GM18951 (cell line): ENCODE measurements around the gene MED28.

ENCODE experiments used
- POLR2A ChIP-seq: IDR thresholded peaks from 4 replicates; pipeline ENCODE4 v1.6.1; 2011; ENCODE audit warnings: mild to moderate bottlenecking; ENCODE audit not compliant: insufficient read length, insufficient read depth; ENCODE audit errors: extremely low read depth
- in situ Hi-C: fragments of 300-500 bp; cut with MboI; formaldehyde crosslinking; loops from one replicate; pipeline ENCODE4 v1.12.0; 2022; ENCODE audit warnings: low sequenced_read_pairs, mixed read lengths, inconsistent platforms; ENCODE audit not compliant: unreplicated experiment

MED28 gene

DNA sequence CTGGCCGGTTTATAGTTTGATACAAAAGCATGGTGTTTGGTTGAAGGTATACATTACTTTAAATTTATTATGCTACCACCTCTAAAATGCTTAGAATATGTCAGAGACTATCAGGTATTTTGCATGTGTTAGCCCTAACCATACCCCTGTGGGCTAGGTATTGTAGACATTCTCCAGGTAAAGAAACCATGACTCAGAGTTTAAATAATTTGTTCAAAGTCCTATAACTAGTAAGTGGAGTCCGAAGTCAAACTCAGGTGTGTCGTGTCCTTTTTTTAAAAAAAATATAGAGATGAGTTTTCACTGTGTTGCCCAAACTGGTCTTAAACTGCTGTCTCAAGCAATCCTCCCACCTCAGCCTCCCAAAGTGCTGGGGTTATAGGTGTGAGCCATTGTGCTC is 25.1 kb upstream of the MED28 start:
- in situ Hi-C loops: no loop called here

DNA sequence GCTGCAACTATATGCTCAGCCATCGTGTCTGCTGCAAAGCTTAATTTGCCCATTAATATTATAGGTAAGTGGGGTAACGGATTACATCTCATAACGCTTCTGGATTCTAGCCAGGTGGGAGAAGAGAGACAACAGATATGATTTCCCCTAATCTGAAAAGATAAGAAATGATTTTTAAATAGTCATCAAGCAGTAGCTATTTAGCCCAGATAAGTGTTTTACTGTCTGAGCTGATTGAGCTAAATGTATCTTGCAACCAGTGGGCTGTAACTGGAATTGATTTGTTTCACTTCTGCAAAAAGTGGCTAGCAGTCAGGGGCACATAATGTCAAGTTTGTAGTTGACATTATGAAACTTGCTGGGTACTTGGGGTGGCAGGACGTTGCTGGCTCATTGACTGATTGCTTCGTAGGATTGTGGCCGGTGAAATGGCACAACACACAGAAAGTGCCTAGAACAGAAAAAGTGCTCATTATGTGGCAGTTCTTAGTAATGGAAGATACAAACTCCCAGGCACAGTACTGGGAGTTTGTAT is 18.9 kb upstream of the MED28 start:
- in situ Hi-C loops: no loop called here
- TF ChIP-seq POLR2A: no peak

More for the DNA sequence above, 25.1 kb upstream of the MED28 start:
- no peak for TF ChIP-seq POLR2A

DNA sequence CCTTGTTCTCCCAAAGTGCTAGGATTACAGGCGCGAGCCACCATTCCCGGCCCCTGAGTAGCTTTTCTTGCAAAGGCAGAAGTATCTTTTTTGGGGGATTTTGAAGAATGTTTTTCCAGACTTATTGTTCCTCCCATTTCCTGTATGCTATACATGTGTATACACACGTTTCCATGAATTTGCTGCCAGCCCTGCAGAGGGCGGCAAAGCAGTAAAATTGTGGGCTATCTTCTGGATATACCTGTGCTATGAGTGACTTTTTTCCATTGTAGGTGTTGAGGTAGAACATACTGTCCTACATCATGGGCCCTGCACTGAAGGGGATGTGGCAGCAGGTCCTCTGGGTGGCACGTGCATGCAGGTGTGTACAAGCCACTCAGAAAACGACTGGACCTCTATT is 16.9 kb upstream of the MED28 start:
- no peak for TF ChIP-seq POLR2A
- in situ Hi-C loops: no loop called here

DNA sequence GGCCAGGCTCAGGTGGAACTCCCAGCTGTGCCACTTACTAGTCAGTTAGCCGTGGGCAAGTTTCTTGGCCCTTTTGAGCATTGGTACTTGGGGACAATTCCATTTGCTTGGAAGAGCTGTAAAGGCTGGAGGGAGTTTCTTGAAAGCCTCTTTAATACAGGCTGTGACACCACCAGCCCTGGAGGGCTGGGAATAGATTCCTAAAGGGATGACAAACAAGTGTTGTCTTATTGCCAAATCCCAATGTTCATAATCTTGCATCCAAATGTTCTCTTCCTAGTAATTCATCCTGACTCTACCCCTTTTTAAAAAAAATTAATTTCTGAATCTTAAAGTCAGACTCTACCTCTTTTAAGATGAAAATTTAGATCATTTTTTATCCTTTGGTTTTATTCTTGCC is 14.6 kb upstream of the MED28 start:
- in situ Hi-C loops: no loop called here
- TF ChIP-seq POLR2A: no peak

DNA sequence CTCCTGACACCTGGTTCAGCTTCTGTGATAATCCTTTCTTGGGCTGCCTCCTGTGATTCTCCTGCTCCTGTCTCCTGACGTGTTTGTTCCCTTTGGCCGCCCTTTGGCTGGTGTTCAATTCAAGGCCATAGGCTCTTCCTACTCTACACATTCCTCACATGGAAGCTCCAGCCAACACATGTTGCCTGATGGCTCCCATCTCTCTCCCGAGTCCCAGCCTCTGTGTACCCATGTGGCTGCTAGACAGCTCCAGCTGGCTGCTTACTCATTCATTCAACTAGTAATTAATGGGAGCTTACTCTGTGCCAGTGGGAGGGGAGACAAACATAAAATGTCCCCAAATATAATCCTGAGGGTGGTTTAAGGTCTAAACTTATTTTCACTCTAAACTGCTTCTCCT is 9.2 kb upstream of the MED28 start:
- TF ChIP-seq POLR2A: no peak
- in situ Hi-C loops: no loop called here

DNA sequence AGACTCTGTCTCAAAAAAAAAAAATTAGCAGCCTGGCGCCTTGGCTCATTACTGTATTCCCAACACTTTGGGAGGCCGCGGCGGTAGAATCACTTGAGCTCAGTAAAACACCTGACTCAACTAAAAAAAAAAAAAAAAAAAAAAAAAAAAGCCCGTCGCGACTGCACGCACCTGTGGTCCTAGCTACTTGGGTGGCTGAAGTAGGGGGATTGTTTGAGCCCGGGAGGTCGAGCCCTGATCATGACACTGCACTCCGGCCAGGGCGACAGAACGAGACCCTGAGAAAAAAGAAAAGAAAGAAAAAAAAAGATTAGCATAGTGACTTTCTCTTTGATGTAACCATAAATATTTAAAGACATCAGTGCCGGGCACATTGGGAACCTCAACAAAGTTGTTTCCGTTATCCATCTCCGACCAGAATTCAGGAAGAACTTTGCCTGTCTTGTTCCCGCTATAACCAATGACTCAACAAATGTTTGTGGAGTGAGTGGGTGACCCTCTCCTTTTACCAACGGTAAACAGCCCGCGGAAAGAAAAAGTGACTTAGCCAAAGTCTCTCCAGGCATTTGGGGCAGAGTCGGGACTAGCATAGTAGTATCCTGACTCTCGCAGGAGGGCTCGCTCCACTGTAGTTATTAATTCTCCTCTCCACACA is 553 bp upstream of the MED28 start:
- no peak for TF ChIP-seq POLR2A
- in situ Hi-C loops: no loop called here

DNA sequence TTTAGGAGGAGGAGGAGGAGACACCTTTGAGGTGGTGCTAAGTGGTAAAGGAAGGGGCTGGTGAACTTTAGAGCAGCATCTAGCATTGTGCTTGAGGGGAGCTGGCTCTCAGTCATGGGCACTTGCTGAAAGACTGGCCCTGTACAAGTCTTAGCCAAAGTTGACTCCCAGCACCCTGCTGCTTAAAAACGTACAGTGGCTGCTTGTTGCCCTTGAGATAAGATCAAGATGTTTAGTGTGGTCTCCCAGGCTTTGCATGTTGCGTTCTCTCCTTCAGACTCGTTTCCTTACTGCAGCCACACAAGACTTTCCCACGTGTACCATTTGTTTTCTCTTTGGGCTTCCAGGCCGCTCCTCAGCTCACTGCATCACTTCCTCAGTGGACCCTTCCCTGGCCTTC is 1.8 kb downstream of the MED28 start:
- in situ Hi-C loops: no loop called here
- TF ChIP-seq POLR2A: no peak

DNA sequence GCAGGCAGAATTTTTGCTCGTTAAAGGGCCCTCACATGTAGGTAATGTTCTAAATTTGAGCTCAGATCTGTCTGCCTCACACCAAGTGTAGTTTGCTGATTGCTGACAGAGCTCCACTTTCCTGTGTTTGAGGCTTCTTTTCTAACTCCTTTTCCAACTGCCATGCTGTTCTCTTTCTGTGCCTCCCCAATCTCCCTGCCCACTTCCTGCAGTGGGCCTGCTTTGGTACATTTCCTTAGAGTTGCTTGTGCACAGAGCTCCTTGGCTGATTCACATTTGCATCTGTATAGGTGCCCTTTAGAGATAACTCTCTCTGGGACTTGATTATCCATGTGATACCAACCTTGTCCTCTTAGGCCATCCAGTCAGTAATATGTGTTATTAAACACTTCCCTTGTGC is 4.5 kb downstream of the MED28 start:
- in situ Hi-C loops: no loop called here
- no peak for TF ChIP-seq POLR2A

DNA sequence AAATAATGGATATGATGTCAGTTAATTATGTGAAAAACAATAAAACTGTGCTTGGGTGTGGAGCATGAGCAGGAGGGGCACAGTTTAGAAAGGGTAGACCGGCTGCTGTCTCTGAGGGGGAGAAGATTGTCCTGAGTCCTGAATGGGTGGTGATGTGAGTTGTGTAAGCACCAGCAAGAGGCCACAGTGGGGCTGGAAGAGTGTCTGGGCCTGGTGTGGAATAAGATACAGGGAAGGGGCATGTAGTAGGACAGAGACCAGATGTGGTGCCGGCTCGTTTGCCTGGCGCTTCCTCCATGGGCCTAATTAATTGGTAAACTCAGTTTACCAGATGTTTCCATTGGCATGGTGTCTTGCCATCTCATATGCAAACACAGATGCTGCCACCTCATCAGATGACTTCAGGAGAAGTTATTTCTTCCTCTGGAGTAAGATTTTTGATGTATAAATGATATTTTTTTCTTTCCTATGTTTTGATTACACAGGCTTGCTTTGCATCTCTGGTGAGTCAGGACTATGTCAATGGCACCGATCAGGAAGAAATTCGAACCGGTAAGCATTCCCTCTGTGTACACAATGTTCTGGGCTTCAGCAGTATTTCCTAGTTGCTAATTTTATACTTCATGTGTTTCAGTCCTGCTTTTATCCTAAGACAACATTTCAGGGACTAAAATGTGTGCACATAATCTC is 5.1 kb downstream of the MED28 start:
- in situ Hi-C loops: no loop called here
- no peak for TF ChIP-seq POLR2A

DNA sequence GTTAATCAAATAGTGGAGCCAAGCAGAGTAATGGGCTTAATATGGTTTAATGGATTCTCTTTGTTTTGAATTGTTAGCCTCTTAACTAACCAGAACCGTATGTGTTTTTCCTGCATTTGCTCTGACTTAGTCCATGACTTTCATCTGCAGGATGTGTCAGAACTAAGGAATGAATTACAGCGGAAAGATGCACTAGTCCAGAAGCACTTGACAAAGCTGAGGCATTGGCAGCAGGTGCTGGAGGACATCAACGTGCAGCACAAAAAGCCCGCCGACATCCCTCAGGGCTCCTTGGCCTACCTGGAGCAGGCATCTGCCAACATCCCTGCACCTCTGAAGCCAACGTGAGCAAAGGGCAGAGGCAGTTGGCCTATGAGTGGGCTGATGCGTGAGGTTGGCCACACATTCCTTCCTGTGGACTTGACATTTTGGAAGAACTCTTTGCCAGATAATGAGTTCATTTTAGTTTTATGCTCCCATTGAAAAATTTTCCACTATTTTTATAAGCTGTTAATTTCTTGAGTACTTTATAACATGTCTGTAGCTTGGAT is 9.1 kb downstream of the MED28 start:
- no peak for TF ChIP-seq POLR2A
- in situ Hi-C loops: no loop called here

DNA sequence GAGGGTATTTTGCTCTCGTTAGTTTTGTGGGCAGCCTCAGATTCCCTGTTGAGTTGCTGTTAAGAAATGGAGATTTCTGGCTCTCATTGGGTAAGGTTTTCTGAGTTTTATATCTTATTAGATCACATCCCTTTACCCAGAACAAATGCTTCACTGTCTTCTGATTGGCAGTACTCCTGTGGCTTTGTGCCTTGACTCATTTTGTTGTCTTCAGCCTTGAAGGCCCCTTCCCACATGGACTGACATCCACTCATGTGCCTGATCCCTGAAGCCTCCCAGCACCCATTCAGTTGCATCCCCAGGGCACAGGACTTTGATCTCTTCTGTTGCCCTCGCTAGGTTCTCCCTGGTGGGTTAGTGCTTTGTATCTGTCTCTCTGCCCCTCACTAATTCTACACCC is 10.4 kb downstream of the MED28 start:
- no peak for TF ChIP-seq POLR2A
- in situ Hi-C loops: no loop called here

DNA sequence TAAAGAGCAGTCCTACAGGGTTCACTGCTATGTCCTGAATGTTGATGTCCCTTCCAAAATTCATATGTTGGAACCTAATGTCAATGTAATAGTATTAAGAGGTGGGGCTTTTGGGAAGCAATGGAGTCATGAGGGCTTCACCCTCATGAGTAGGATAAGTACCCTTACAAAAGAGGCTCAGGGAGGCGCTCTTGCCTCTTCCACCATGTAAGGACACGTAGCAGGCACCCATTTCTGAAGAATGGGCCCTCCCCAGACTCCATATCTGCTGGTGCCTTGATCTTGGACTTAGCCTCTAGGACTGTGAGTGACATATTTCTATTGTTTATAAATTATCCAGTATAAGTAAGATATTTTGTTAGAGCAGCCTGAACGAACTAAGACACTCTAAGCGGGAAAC is 15.8 kb downstream of the MED28 start:
- no peak for TF ChIP-seq POLR2A
- in situ Hi-C loops: no loop called here

DNA sequence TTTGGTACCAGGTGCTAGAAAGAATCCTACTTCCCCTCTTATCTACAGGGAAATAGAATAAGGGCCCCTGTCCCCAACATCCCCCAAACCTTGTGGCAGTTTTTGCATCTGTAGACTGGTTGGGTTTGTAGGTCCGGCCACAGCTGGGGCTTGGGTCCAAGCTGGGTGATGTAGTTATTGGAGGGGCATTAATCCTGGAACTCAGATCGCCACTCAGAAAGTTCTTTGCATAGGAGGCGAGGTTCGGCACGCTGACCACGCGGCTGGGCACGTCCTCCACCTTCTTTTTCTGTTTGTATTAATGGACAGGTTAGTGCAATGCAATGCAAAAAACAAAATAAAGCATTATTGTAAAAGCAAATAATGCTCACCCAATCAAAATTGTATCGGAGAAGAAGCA is 19.2 kb downstream of the MED28 start:
- no peak for TF ChIP-seq POLR2A
- in situ Hi-C loops: no loop called here

DNA sequence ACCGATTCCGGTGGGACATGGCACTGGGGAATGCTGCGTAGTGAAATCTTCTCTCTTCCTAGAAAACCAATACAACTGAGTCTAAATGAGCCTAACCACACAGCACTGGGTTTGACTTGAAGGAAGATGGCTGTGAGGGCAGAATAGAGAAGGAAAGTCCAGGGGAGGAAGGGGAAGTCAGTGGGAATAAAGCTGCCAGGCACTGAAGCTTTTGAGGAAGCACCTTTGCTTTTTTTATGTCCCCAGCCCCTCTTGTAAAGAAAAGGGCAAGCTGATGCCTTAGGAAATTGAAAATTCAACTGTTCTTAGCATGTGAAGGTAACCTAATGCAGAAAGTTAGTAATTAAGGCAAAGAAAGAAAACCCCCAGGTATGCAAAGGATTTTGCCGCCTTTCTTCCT is 20.6 kb downstream of the MED28 start:
- in situ Hi-C loops: no loop called here
- TF ChIP-seq POLR2A: no peak
